PC-9 (cell line): ENCODE data around the gene C16orf90. TPM values are rescaled to one million over a fixed set of nuclear protein-coding genes. Genes with fewer than 3 reads are reported as not detected.

Experiments
- BruUV-seq: library from RNA; stranded (reverse); fragments of 400-500 nt; replicated peaks from 2 replicates; lab custom pipeline; 2021; lab: Mats Ljungman, UMichigan
- CTCF ChIA-PET: fragments of 300-600 bp; sonication (Branson Sonifier 250); formaldehyde crosslinking; loops from one replicate; lab custom pipeline; 2022; ENCODE audit warnings: antibody characterized with exemption; lab: Charles Lee
- POLR2A ChIA-PET: fragments of 300-600 bp; sonication (Branson Sonifier 250); formaldehyde crosslinking; loops from one replicate; lab custom pipeline; 2022; ENCODE audit warnings: antibody characterized with exemption; ENCODE audit not compliant: unreplicated experiment; lab: Charles Lee
- DNase-seq, 2 experiments: peaks; one replicate each; pipeline versions ENCODE4 v3.0.0 to v3.0.0-alpha.2; 2015 to 2022; ENCODE audit warnings: mixed read lengths in 1 of 2
- H2AFZ ChIP-seq: fragments of 200-600 bp; sonication (generic); 2 replicates; pipeline ENCODE4 v1.8.1; 2017; ENCODE audit warnings: antibody characterized with exemption
- H3F3A ChIP-seq: fragments of 200-600 bp; sonication (generic); 2 replicates; pipeline ENCODE4 v1.8.1; 2017; ENCODE audit warnings: antibody characterized with exemption, mild to moderate bottlenecking, low read depth; ENCODE audit not compliant: insufficient read depth
- H3K27ac ChIP-seq: fragments of 200-600 bp; sonication (generic); 2 replicates; pipeline ENCODE4 v1.6.1; 2016; ENCODE audit warnings: mixed run types
- H3K27me3 ChIP-seq: fragments of 200-600 bp; sonication (generic); 2 replicates; pipeline ENCODE4 v1.6.1; 2016; ENCODE audit warnings: low read depth, mixed run types; ENCODE audit not compliant: insufficient read depth
- H3K36me3 ChIP-seq: fragments of 200-600 bp; sonication (generic); 2 replicates; pipeline ENCODE4 v1.6.1; 2016; ENCODE audit warnings: low read depth, mixed run types
- H3K4me1 ChIP-seq: fragments of 200-600 bp; sonication (generic); replicated peaks from 2 replicates; pipeline ENCODE4 v1.6.1; 2016; ENCODE audit warnings: mixed run types; ENCODE audit not compliant: insufficient read depth
- H3K4me2 ChIP-seq: fragments of 200-600 bp; sonication (generic); 2 replicates; pipeline ENCODE4 v1.6.1; 2017; ENCODE audit warnings: mixed run types
- H3K4me3 ChIP-seq: fragments of 200-600 bp; sonication (generic); 2 replicates; pipeline ENCODE4 v1.6.1; 2016; ENCODE audit warnings: mixed run types
- H3K79me2 ChIP-seq: fragments of 200-600 bp; sonication (generic); 2 replicates; pipeline ENCODE4 v1.6.1; 2017; ENCODE audit warnings: low read depth, mixed run types
- H3K9me2 ChIP-seq: fragments of 200-600 bp; sonication (generic); 2 replicates; pipeline ENCODE4 v1.8.1; 2017; ENCODE audit warnings: mild to moderate bottlenecking; ENCODE audit not compliant: insufficient read depth
- H3K9me3 ChIP-seq: fragments of 200-600 bp; sonication (generic); 2 replicates; pipeline ENCODE4 v1.8.1; 2016; ENCODE audit warnings: low read depth; ENCODE audit not compliant: insufficient read depth
- H4K20me1 ChIP-seq: fragments of 200-600 bp; sonication (generic); 2 replicates; pipeline ENCODE4 v1.8.1; 2017; ENCODE audit not compliant: insufficient read depth
- CTCF ChIP-seq: fragments of 200-600 bp; sonication (generic); conservative IDR thresholded peaks from 2 replicates; pipeline ENCODE4 v1.6.1; 2017; ENCODE audit warnings: mixed run types, antibody characterized with exemption, mild to moderate bottlenecking, moderate library complexity
- EZH2 ChIP-seq: fragments of 200-600 bp; sonication (generic); IDR thresholded peaks from 2 replicates; pipeline ENCODE4 v1.8.0; 2017; ENCODE audit warnings: antibody characterized with exemption, low read depth
- intact Hi-C: fragments of 100-400 bp; cut with micrococcal nuclease; formaldehyde crosslinking; loops from one replicate; pipeline ENCODE4 v1.10.0; 2022; ENCODE audit not compliant: unreplicated experiment
- total RNA-seq: library from RNA; stranded (reverse); gene quantifications from 2 replicates; pipeline ENCODE4 v1.2.3, GENCODE V29; 2021

Gene C16orf90
- total RNA-seq, 1 experiment from 2014 or later = not detected

GRCh38 chr16:3482659-3483241 is 12.5 kb downstream of the C16orf90 start:
- H2AFZ ChIP-seq = no peak overlapping the region
- POLR2A ChIA-PET = no interaction called here
- no peaks in the 10 kb centered on the region for H3K79me2 ChIP-seq
- no peak for TF ChIP-seq EZH2
- peaks cover 4% of the 10 kb centered on the region for H4K20me1 ChIP-seq
- no peaks in the 10 kb centered on the region for H3K9me2 ChIP-seq
- CTCF ChIA-PET = no interaction called here
- peaks cover 18% of the 10 kb centered on the region; the same call in 1 of the 2 replicates for H3F3A ChIP-seq
- peaks cover 7% of the 10 kb centered on the region for H3K4me1 ChIP-seq
- H3K9me3 ChIP-seq = no peaks in the 10 kb centered on the region
- H3K36me3 ChIP-seq = peaks cover 9% of the 10 kb centered on the region; the same call in 1 of the 2 replicates
- H3K4me3 ChIP-seq = no peak overlapping the region
- H3K4me2 ChIP-seq = no peak overlapping the region
- intact Hi-C loops = no loop called here
- DNase-seq = no peak
- no peaks in the 10 kb centered on the region for H3K27me3 ChIP-seq
- BruUV-seq = no TSS peak
- no peak overlapping the region for H3K27ac ChIP-seq

- intact Hi-C loops = no loop called here
- Histone ChIP-seq H3K9me3 (no peaks in the 10 kb centered on the region), H3K4me3 (no peak overlapping the region), H2AFZ (no peak overlapping the region), H3K79me2 (no peaks in the 10 kb centered on the region), H4K20me1 (peaks cover 8% of the 10 kb centered on the region; the same call in 1 of the 2 replicates), H3F3A (peaks cover 10% of the 10 kb centered on the region; the same call in 1 of the 2 replicates), H3K4me2 (no peak overlapping the region), H3K9me2 (no peaks in the 10 kb centered on the region), H3K4me1 (no peaks in the 10 kb centered on the region), H3K36me3 (peaks cover 9% of the 10 kb centered on the region; the same call in 1 of the 2 replicates), H3K27ac (no peak overlapping the region), H3K27me3 (no peaks in the 10 kb centered on the region)
- no TSS peak for BruUV-seq
- POLR2A ChIA-PET = no interaction called here
- CTCF ChIA-PET = no interaction called here
- TF ChIP-seq EZH2 (no peak), CTCF (no peak)
- no peak for DNase-seq
Measured at GRCh38 chr16:3481696-3482658, 13.3 kb downstream of the C16orf90 start.

GRCh38 chr16:3480901-3481695 is 14.2 kb downstream of the C16orf90 start:
- peaks cover 3% of the 10 kb centered on the region; the same call in 1 of the 2 replicates for H3F3A ChIP-seq
- H3K4me3 ChIP-seq = no peak overlapping the region
- intact Hi-C loops = no loop called here
- no peak for DNase-seq
- CTCF ChIA-PET = no interaction called here
- no peaks in the 10 kb centered on the region for H3K4me1 ChIP-seq
- POLR2A ChIA-PET = no interaction called here
- no peak overlapping the region for H2AFZ ChIP-seq
- H3K79me2 ChIP-seq = no peaks in the 10 kb centered on the region
- H4K20me1 ChIP-seq = peaks cover 11% of the 10 kb centered on the region; the same call in 1 of the 2 replicates
- no TSS peak for BruUV-seq
- no peaks in the 10 kb centered on the region for H3K27me3 ChIP-seq
- H3K4me2 ChIP-seq = no peak overlapping the region
- no peak for TF ChIP-seq EZH2
- no peak for TF ChIP-seq CTCF
- no peaks in the 10 kb centered on the region for H3K9me2 ChIP-seq
- peaks cover 9% of the 10 kb centered on the region; the same call in 1 of the 2 replicates for H3K36me3 ChIP-seq
- H3K27ac ChIP-seq = no peak overlapping the region
- no peaks in the 10 kb centered on the region for H3K9me3 ChIP-seq
